Measurements from ENCODE around the gene MS4A4A.

Gene MS4A4A

DNA sequence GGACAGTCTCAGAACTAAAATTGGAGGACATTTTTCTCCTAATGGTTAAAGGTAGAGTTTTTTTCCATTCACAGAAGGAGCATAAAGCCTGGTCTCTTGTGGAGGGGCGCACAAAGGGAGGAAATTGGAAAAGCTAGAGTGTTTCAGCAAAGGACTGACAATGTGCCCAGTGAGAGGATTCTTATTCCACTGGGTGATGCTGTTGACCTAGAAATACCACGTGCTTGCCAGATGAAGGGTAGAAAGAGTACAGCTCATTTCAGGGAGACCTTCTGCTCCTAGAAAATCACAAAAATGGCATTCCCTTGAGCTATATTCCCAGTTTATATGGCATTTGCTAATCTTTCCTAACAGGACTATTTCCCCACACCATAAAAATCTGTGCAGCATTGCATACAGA, 67.7 kb downstream of the MS4A4A start:
- DNase-seq (ENCODE audit: low spot score): peak; percentile 14

DNA sequence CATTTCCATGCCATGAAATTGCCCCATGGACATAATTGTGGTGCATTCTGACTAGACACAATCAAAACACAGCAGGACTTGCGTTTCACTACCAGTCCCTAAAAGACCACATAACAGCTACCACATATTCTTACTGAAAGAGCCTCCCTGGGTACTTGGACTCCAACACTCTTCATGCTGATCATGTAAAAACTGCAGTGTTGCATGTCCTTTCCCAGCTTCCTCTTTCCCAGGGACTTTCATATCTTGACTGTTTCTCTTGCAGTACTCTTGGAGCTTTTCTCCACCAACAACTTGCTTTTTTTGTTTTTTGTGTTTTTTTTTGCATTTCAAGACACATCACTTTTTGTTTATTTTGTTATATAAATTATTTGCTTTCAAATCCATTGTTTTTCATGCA, 69.5 kb downstream of the MS4A4A start:
- no peak for DNase-seq (ENCODE audit: low spot score)

DNA sequence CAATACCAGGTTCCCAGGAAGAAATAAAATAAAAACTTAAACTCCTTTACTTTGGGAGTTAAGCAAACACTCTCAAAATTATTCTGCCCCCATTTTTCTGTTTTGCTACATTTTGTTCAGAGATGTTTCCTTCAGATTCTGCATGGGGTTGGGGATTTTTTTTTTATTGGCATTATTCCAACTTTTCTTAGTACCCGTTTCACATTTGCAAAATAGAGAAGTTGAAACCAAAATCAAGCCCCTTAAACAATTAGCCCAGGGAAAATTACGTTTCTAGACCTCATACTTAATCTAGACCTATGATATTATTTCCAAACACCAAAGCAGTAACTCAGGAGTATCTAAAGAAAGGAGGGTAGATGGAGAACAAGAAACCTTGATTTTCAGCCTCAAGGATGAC, 77.3 kb downstream of the MS4A4A start:
- DNase-seq (ENCODE audit: low spot score): peak; percentile 41

Data from NAMALWA (cell line).